Measurements from ENCODE around the gene SYTL2.
"Not testable (repeated sequence)": the region's sequence is repeated elsewhere in the genome, so short reads cannot be mapped to it uniquely, and the experiment has no call there.

SYTL2 gene

GRCh38 chr11:85679576-85679975 is 131.4 kb downstream of the SYTL2 start:
- no peak for TF ChIP-seq CTCF (IDR thresholded peaks at IDR 0.05; ENCODE audit: control extremely low read depth, extremely low read depth, low read depth, missing control alignments)
- ChIA-PET CTCF (interaction anchor here (0.7 to 1.9 kb wide), 8 partner anchors 8 to 20 kb away, joined by 3 to 9 read pairs (median 4); partner anchors contain the start of gene CREBZF), POLR2A (no interaction called here)
- no peak for DNase-seq (ENCODE audit: extremely low spot score)

DNA sequence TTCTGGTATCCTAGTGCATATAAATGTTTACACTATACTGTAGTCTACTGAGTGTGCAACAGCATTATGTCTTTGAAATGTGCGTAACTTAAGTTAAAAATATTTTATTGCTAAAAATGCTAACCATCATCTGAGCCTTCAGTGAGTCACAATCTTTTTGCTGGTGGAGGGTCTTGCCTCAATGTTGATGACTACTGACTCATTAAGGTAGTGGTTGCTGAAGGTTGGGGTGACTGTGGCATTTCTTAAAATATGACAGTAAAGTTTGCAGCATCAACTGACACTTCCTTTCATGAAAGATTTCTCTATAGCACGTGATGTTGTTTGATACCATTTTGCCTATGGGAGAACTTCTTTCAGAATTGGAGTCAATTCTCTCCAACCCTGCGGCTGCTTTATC is 137.5 kb downstream of the SYTL2 start:
- CTCF ChIA-PET, result interaction anchor here (1.0 to 1.6 kb wide), 2 partner anchors 8 to 35 kb away, joined by 3 to 4 read pairs; no protein-coding TSS in a partner anchor
- POLR2A ChIA-PET, result no interaction called here
- no peak for DNase-seq (ENCODE audit: extremely low spot score)
- TF ChIP-seq CTCF (IDR thresholded peaks at IDR 0.05; ENCODE audit: control extremely low read depth, extremely low read depth, low read depth, missing control alignments), result no peak

GRCh38 chr11:85672105-85672902 is 138.6 kb downstream of the SYTL2 start:
- ChIA-PET CTCF (interaction anchor here (1.0 to 1.6 kb wide), 2 partner anchors 9 to 36 kb away, joined by 3 to 4 read pairs; no protein-coding TSS in a partner anchor), POLR2A (no interaction called here)
- no peak for DNase-seq (ENCODE audit: extremely low spot score)
- no peak for TF ChIP-seq CTCF (IDR thresholded peaks at IDR 0.05; ENCODE audit: control extremely low read depth, extremely low read depth, low read depth, missing control alignments)

DNA sequence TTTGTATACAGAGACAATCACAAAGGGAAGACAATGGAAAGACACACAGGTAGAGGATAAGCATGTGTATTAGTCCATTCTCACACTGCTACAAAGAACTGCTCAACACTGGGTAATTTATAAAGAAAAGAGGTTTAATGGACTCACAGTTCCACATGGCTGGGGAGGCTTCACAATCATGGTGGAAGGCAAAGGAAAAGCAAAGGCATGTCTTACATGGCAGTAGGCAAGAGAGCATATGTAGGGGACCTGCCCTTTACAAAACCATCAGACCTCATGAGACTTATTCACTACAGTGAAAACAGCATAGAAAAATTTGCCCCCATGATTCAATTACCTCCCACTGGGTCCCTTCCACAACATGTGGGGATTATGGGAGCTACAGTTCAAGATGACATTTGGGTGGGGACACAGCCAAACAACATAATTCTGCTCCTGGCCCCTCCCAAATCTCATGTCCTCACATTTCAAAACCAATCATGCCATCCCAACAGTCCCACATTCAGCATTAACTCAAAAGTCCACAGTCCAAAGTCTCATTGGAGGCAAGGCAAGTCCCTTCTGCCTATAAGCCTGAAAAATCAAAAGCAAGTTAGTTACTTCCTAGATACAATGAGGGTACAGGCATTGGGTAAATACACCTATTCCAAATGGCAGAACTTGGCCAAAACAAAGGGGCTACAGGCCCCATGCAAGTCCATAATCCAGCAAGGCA is 139.8 kb downstream of the SYTL2 start:
- DNase-seq (ENCODE audit: extremely low spot score); POLR2A ChIA-PET: not testable (repeated sequence)
- CTCF ChIA-PET, result interaction anchor here (1.0 kb wide), 1 partner anchor 9 kb away, joined by 3 read pairs; no protein-coding TSS in a partner anchor

- TF ChIP-seq CTCF (IDR thresholded peaks at IDR 0.05; ENCODE audit: control extremely low read depth, extremely low read depth, low read depth, missing control alignments), result no peak
- ChIA-PET CTCF (interaction anchor here (0.8 to 1.6 kb wide), 3 partner anchors 11 to 24 kb away, joined by 3 to 5 read pairs (median 4); no protein-coding TSS in a partner anchor), POLR2A (interaction anchor here (1.1 kb wide), 1 partner anchor 13 kb away, joined by 4 read pairs; no protein-coding TSS in a partner anchor)
- DNase-seq (ENCODE audit: extremely low spot score), result no peak
Observed at GRCh38 chr11:85668157-85668556, 142.8 kb downstream of the SYTL2 start.

DNA sequence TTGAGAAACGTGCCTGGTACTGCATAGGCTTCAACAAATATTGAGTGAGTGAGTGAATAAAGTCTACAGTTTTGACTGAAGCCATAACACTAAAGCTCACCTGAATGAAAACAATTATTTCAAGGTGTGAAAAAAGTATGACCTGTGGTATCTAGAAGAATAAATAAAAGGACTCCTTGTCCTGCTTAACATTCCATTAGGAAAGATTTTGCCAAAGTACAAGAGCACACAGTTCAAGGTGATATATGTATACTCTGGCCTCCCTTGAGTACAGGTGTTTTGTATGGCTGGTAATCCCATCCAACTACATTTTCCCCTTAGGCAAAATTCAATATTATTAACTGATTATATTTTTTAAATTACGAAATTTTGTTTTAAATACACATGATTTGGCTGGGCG is 144.3 kb downstream of the SYTL2 start:
- POLR2A ChIA-PET, result no interaction called here

More for the DNA sequence above, 144.3 kb downstream of the SYTL2 start:
- no peak for DNase-seq (ENCODE audit: extremely low spot score)
- CTCF ChIA-PET, result no interaction called here
- TF ChIP-seq CTCF (IDR thresholded peaks at IDR 0.05; ENCODE audit: control extremely low read depth, extremely low read depth, low read depth, missing control alignments), result no peak

Measured in GM10248 (cell line).